HCT116 (cell line): ENCODE measurements around the gene DMAC1. TPM values are rescaled to one million over a fixed set of nuclear protein-coding genes. Genes with fewer than 3 reads are reported as not detected.

Source experiments
- ATAC-seq: fragments of 200-7000 bp; cut with Tn5 transposase; 2 replicates; pipeline ENCODE4 v1.9.1; 2020; ENCODE audit warnings: mild to moderate bottlenecking, moderate library complexity
- BruUV-seq: library from RNA; stranded (reverse); fragments of 400-500 nt; replicated peaks from 2 replicates; lab custom pipeline; 2021; lab: Mats Ljungman, UMichigan
- CTCF ChIA-PET: fragments of 300-600 bp; sonication (Branson Sonifier 250); formaldehyde crosslinking; loops from one replicate; lab custom pipeline; 2021; ENCODE audit warnings: antibody characterized with exemption; lab: Charles Lee
- POLR2A ChIA-PET: fragments of 300-600, 350-600 bp; sonication (Branson Sonifier 250); formaldehyde crosslinking; loops from one replicate; lab custom pipeline; 2021; ENCODE audit warnings: antibody characterized with exemption; lab: Charles Lee
- RAD21 ChIA-PET, 2 experiments: fragments of 300-600 bp; sonication (Branson Sonifier 250); formaldehyde crosslinking; loops; one replicate each; lab custom pipeline; 2023; ENCODE audit warnings: low total read pairs in 2 of 2; ENCODE audit not compliant: uncharacterized antibody in 2 of 2, unreplicated experiment in 2 of 2, low non-redundant PET in 1 of 2; lab: Charles Lee
- DNase-seq: peaks from one replicate; pipeline ENCODE4 v3.0.0-alpha.2; 2010; ENCODE audit warnings: low read depth, low spot score
- H2AFZ ChIP-seq: fragments of 200-600 bp; shearing (Covaris generic), sonication (generic); 2 replicates; pipeline ENCODE4 v1.6.1; 2017; ENCODE audit warnings: low read depth, mixed run types, mixed read lengths, antibody characterized with exemption, low read length; ENCODE audit not compliant: poor library complexity, severe bottlenecking
- H3K27ac ChIP-seq: 2 replicates; pipeline ENCODE4 v1.5.1; 2012; ENCODE audit warnings: low read depth, low read length
- H3K27me3 ChIP-seq: fragments of 200-600 bp; sonication (generic); 2 replicates; pipeline ENCODE4 v1.6.1; 2016; ENCODE audit warnings: mixed run types, low read length, mixed read lengths; ENCODE audit not compliant: insufficient read depth
- H3K36me3 ChIP-seq, 2 experiments: fragments of 200-500 bp in 1 of 2; fragments of 200-600 bp in 1 of 2; sonication (Bioruptor generic) in 1 of 2; sonication (generic) in 1 of 2; 2 replicates each; pipeline versions ENCODE4 v1.5.1 to v1.6.1; 2014 to 2016; ENCODE audit warnings: low read length in 2 of 2, inconsistent platforms in 1 of 2, mixed read lengths in 1 of 2, mixed run types in 1 of 2; ENCODE audit not compliant: insufficient read depth in 2 of 2, control insufficient read depth in 1 of 2
- H3K4me1 ChIP-seq, 2 experiments: fragments of 200-600 bp in 1 of 2; sonication (generic) in 1 of 2; 2 replicates each; pipeline versions ENCODE4 v1.5.1 to v1.6.1; 2012 to 2017; ENCODE audit warnings: low read length in 2 of 2, inconsistent platforms in 1 of 2, mild to moderate bottlenecking in 1 of 2, mixed read lengths in 1 of 2, mixed run types in 1 of 2, moderate library complexity in 1 of 2; ENCODE audit not compliant: insufficient read depth in 2 of 2, control insufficient read depth in 1 of 2
- H3K4me2 ChIP-seq: fragments of 200-600 bp; sonication (generic); 2 replicates; pipeline ENCODE4 v1.6.1; 2017; ENCODE audit warnings: mixed run types, low read length, mixed read lengths
- H3K4me3 ChIP-seq, 2 experiments: fragments of 200-600 bp in 1 of 2; sonication (generic) in 1 of 2; replicated peaks in 1 of 2; 2 replicates each; pipeline ENCODE4 v1.5.1; 2011 to 2016; ENCODE audit warnings: low read length in 2 of 2, control low read depth in 1 of 2, low read depth in 1 of 2, mild to moderate bottlenecking in 1 of 2, mixed read lengths in 1 of 2, mixed run types in 1 of 2
- H3K79me2 ChIP-seq: fragments of 200-600 bp; sonication (generic); 2 replicates; pipeline ENCODE4 v1.6.1; 2017; ENCODE audit warnings: mild to moderate bottlenecking, mixed run types, low read length, moderate library complexity, mixed read lengths; ENCODE audit not compliant: insufficient read depth
- H3K9ac ChIP-seq: fragments of 200-600 bp; sonication (generic); 2 replicates; pipeline ENCODE4 v1.6.1; 2016; ENCODE audit warnings: low read length, mixed read lengths
- H3K9me2 ChIP-seq: fragments of 200-600 bp; sonication (generic), shearing (Covaris generic); 2 replicates; pipeline ENCODE4 v1.6.1; 2017; ENCODE audit warnings: mixed run types, mild to moderate bottlenecking, moderate library complexity; ENCODE audit not compliant: insufficient read depth
- H3K9me3 ChIP-seq, 2 experiments: fragments of 200-500 bp in 1 of 2; fragments of 200-600 bp in 1 of 2; sonication (Bioruptor generic) in 1 of 2; sonication (generic) in 1 of 2; 2 replicates each; pipeline ENCODE4 v1.6.1; 2014 to 2017; ENCODE audit warnings: low read length in 2 of 2, mixed read lengths in 2 of 2, inconsistent platforms in 1 of 2, low read depth in 1 of 2, mild to moderate bottlenecking in 1 of 2, mixed run types in 1 of 2, moderate library complexity in 1 of 2; ENCODE audit not compliant: control insufficient read depth in 1 of 2, insufficient read depth in 1 of 2
- H4K20me1 ChIP-seq: fragments of 200-600 bp; sonication (generic), shearing (Covaris generic); 2 replicates; pipeline ENCODE4 v1.6.1; 2017; ENCODE audit warnings: mixed run types, mild to moderate bottlenecking, moderate library complexity; ENCODE audit not compliant: insufficient read depth
- CEBPB ChIP-seq: IDR thresholded peaks from 2 replicates; pipeline ENCODE4 v1.6.1; 2012; ENCODE audit warnings: low read depth
- CTCF ChIP-seq, 3 experiments: fragments of 200-600 bp in 1 of 3; sonication (generic) in 1 of 3; IDR thresholded peaks in 2 of 3; conservative IDR thresholded peaks in 1 of 3; 2 replicates each; pipeline ENCODE4 v1.5.1; 2012 to 2017; ENCODE audit warnings: low read depth in 2 of 3, low read length in 2 of 3, antibody characterized with exemption in 1 of 3, borderline replicate concordance in 1 of 3, control low read depth in 1 of 3, mild to moderate bottlenecking in 1 of 3, mixed read lengths in 1 of 3, mixed run types in 1 of 3, moderate library complexity in 1 of 3; ENCODE audit not compliant: insufficient read depth in 1 of 3
- EGR1 ChIP-seq: IDR thresholded peaks from 2 replicates; pipeline ENCODE4 v1.6.1; 2012; ENCODE audit warnings: low read depth
- EZH2phosphoT487 ChIP-seq: fragments of 200-600 bp; IDR thresholded peaks from 2 replicates; pipeline ENCODE4 v1.6.1; 2018; ENCODE audit warnings: antibody characterized with exemption, borderline replicate concordance
- MAX ChIP-seq: IDR thresholded peaks from 2 replicates; pipeline ENCODE4 v1.6.1; 2012
- POLR2A ChIP-seq: IDR thresholded peaks from 2 replicates; pipeline ENCODE4 v1.7.0; 2011; ENCODE audit warnings: borderline replicate concordance; ENCODE audit not compliant: insufficient read depth, insufficient read length; ENCODE audit errors: extremely low read depth
- RAD21 ChIP-seq: IDR thresholded peaks from 2 replicates; pipeline ENCODE4 v1.6.1; 2012; ENCODE audit warnings: low read depth, mild to moderate bottlenecking
- REST ChIP-seq: IDR thresholded peaks from 2 replicates; pipeline ENCODE4 v1.6.1; 2012; ENCODE audit warnings: low read depth
- YY1 ChIP-seq: IDR thresholded peaks from 2 replicates; pipeline ENCODE4 v1.6.1; 2011; ENCODE audit warnings: low read length, low read depth, moderate library complexity, mild to moderate bottlenecking; ENCODE audit not compliant: insufficient replicate concordance; ENCODE audit errors: extremely low read depth
- ZBTB33 ChIP-seq: IDR thresholded peaks from 2 replicates; pipeline ENCODE4 v1.6.1; 2011; ENCODE audit warnings: mild to moderate bottlenecking, low read length, moderate library complexity; ENCODE audit not compliant: insufficient replicate concordance; ENCODE audit errors: extremely low read depth
- ZFX ChIP-seq: fragments of 450-650 bp; IDR thresholded peaks from 2 replicates; pipeline ENCODE4 v1.6.1; 2017
- intact Hi-C: fragments of 100-400 bp; cut with micrococcal nuclease; formaldehyde crosslinking; loops from 2 replicates; pipeline ENCODE4 v1.10.0; 2022
- total RNA-seq: library from RNA; stranded (reverse); gene quantifications from one replicate; pipeline ENCODE4 v1.2.1, GENCODE V29; 2021; ENCODE audit not compliant: unreplicated experiment

The DMAC1 gene
- total RNA-seq, 1 experiment from 2014 or later: 39.1 TPM

GRCh38 chr9:7778851-7779600 is 20.6 kb downstream of the DMAC1 start:
- BruUV-seq: no TSS peak
- H4K20me1 ChIP-seq: no peaks in the 10 kb centered on the region
- H3K9me2 ChIP-seq: no peaks in the 10 kb centered on the region
- H3K4me3 ChIP-seq: no peak overlapping the region
- CTCF ChIA-PET: no interaction called here
- no peaks in the 10 kb centered on the region for H3K9me3 ChIP-seq
- no peak overlapping the region for H2AFZ ChIP-seq
- POLR2A ChIA-PET: no interaction called here
- intact Hi-C loops: no loop called here
- H3K9ac ChIP-seq: no peak overlapping the region
- no peak overlapping the region for H3K27ac ChIP-seq
- no peaks in the 10 kb centered on the region for H3K4me1 ChIP-seq
- TF ChIP-seq RAD21: no peak
- no peak for TF ChIP-seq CTCF (IDR thresholded peaks at IDR 0.05 in 2 of 3, conservative IDR thresholded peaks at IDR 0.05 in 1 of 3; ENCODE audit: borderline replicate concordance in 1 of 3, insufficient read depth in 1 of 3, low read depth in 2 of 3, low read length in 2 of 3)
- no peak for TF ChIP-seq ZFX
- no peak for TF ChIP-seq ZBTB33
- TF ChIP-seq YY1: no peak
- TF ChIP-seq MAX: no peak
- TF ChIP-seq CEBPB: no peak
- no peak for TF ChIP-seq EGR1
- TF ChIP-seq REST: no peak
- no peak for TF ChIP-seq POLR2A
- no peak for TF ChIP-seq EZH2phosphoT487
- TF ChIP-seq, all 23 proteins: peak for 0
- DNase-seq (no peak), ATAC-seq (no peak)
- no peak overlapping the region for H3K4me2 ChIP-seq
- RAD21 ChIA-PET: no interaction called here
- no peaks in the 10 kb centered on the region for H3K36me3 ChIP-seq
- H3K79me2 ChIP-seq: no peaks in the 10 kb centered on the region
- H3K27me3 ChIP-seq: no peaks in the 10 kb centered on the region
